Measurements from ENCODE around the gene PAGE2. TPM values are rescaled to one million over a fixed set of nuclear protein-coding genes. Genes with fewer than 3 reads are reported as not detected.

The PAGE2 gene
- total and polyA plus RNA-seq, 9 of the 15 experiments (the other 6 are each of a cell fraction or from before 2014, with no cell fraction given): 0.40 to 3.7 (median 1.5) TPM; not detected in 1

- TF ChIP-seq TCF3 (CRISPR knock-in tag; IDR thresholded peaks at IDR 0.05): peak; percentile 84
- TF ChIP-seq ARID1B (IDR thresholded peaks at IDR 0.05): peak; percentile 96
- TF ChIP-seq TAL1 (IDR thresholded peaks at IDR 0.05): peak; percentile 93
- TF ChIP-seq MTA2 (IDR thresholded peaks at IDR 0.05; ENCODE audit: low read depth): peak; percentile 90
- peak; percentile 81 for TF ChIP-seq MEIS2 (IDR thresholded peaks at IDR 0.05; ENCODE audit: partially characterized antibody)
- peak in 1 of 2 experiments; percentile 49 for TF ChIP-seq NCOA2 (IDR thresholded peaks at IDR 0.05; ENCODE audit: partially characterized antibody in 2 of 2)
- 0 out of 6 replicates have a peak, but pooled peaks of 1 of the 3 experiments have one; percentile 49 for TF ChIP-seq ZBTB11 (CRISPR knock-in tag; IDR thresholded peaks at IDR 0.05)
- no peak for TF ChIP-seq RB1 (IDR thresholded peaks at IDR 0.05; ENCODE audit: low read depth)
- TF ChIP-seq HNRNPL (IDR thresholded peaks at IDR 0.05; ENCODE audit: low read depth, low read length): no peak
- no peak for TF ChIP-seq NUFIP1 (IDR thresholded peaks at IDR 0.05; ENCODE audit: partially characterized antibody)
- peak; percentile 68 for TF ChIP-seq CTBP1 (IDR thresholded peaks at IDR 0.05; ENCODE audit: borderline replicate concordance)
- peak; percentile 88 for TF ChIP-seq DPF2 (IDR thresholded peaks at IDR 0.05)
- TF ChIP-seq NR4A1 (CRISPR knock-in tag; IDR thresholded peaks at IDR 0.05): no peak
- 0 out of 2 replicates have a peak, but pooled peaks have one; percentile 22 for TF ChIP-seq NR4A1 (tag; IDR thresholded peaks at IDR 0.05)
- TF ChIP-seq TEAD1 (CRISPR knock-in tag; IDR thresholded peaks at IDR 0.05): peak in 1 of 2 experiments; percentile 62; a peak in 1 of 4 replicates
- no peak for TF ChIP-seq HMBOX1 (IDR thresholded peaks at IDR 0.05)
- peak; percentile 31; the same call in 1 of the 2 replicates for TF ChIP-seq POLR2AphosphoS5 (IDR thresholded peaks at IDR 0.05; ENCODE audit: control insufficient read depth, insufficient read depth, low read depth, low read length)
- no peak for TF ChIP-seq GTF3C2 (IDR thresholded peaks at IDR 0.05; ENCODE audit: borderline replicate concordance, extremely low read depth, insufficient read length)
- peak; percentile 51 to 83; a peak in 3 of 4 replicates for TF ChIP-seq MLLT1 (IDR thresholded peaks at IDR 0.05)
Measured at GRCh38 chrX:55120761-55121358, 32.0 kb downstream of the PAGE2 start (continued).
